K562 (cell line): ENCODE results near the gene CRAMP1. TPM values are rescaled to one million over a fixed set of nuclear protein-coding genes. Genes with fewer than 3 reads are reported as not detected.

Experiments
- ARID4B ChIP-seq: sonication (generic); formaldehyde crosslinking; IDR thresholded peaks from 2 replicates; pipeline ENCODE4 v1.8.0; 2022; ENCODE audit warnings: mild to moderate bottlenecking, missing genetic modification reagents
- ASH1L ChIP-seq: fragments of 450-650 bp; IDR thresholded peaks from 2 replicates; pipeline ENCODE4 v1.6.1; 2018; ENCODE audit warnings: borderline replicate concordance, mild to moderate bottlenecking, low read depth; ENCODE audit not compliant: partially characterized antibody
- CCAR2 ChIP-seq: fragments of 200-400 bp; formaldehyde crosslinking; IDR thresholded peaks from 2 replicates; pipeline ENCODE4 v1.6.1; 2017; ENCODE audit warnings: mild to moderate bottlenecking, low read depth, low read length
- ELF4 ChIP-seq: fragments of 450-650 bp; formaldehyde crosslinking; IDR thresholded peaks from 2 replicates; pipeline ENCODE4 v1.4.0; 2022; ENCODE audit warnings: missing genetic modification characterization
- EP400 ChIP-seq: fragments of 450-650 bp; IDR thresholded peaks from 2 replicates; pipeline ENCODE4 v1.6.1; 2017; ENCODE audit warnings: antibody characterized with exemption, mild to moderate bottlenecking, moderate library complexity
- HIVEP1 ChIP-seq: fragments of 250-450 bp; sonication (Bioruptor Pico); IDR thresholded peaks from 2 replicates; pipeline ENCODE4 v1.4.0; 2020; ENCODE audit warnings: mild to moderate bottlenecking
- MCM7 ChIP-seq, 2 experiments: fragments of 450-650 bp; IDR thresholded peaks; 2 replicates each; pipeline ENCODE4 v1.6.1; 2016 to 2018
- MNT ChIP-seq, 2 experiments: fragments of 450-650 bp; conservative IDR thresholded peaks; 2 replicates each; pipeline ENCODE4 v1.6.1; 2017; ENCODE audit warnings: mild to moderate bottlenecking in 2 of 2, moderate library complexity in 2 of 2
- MYC ChIP-seq, 2 experiments: fragments of 250-450 bp in 1 of 2; sonication (Bioruptor Pico) in 1 of 2; IDR thresholded peaks; 2 replicates each; pipeline versions ENCODE4 v1.5.1 to v1.6.1; 2012 to 2021; ENCODE audit warnings: low read depth in 2 of 2, borderline replicate concordance in 1 of 2, improper control_type of control experiment in 1 of 2, low read length in 1 of 2, mild to moderate bottlenecking in 1 of 2, moderate library complexity in 1 of 2
- NCOR1 ChIP-seq: fragments of 450-650 bp; IDR thresholded peaks from 2 replicates; pipeline ENCODE4 v1.6.1; 2016; ENCODE audit warnings: mild to moderate bottlenecking, moderate library complexity
- NFE2L1 ChIP-seq: fragments of 450-650 bp; IDR thresholded peaks from 2 replicates; pipeline ENCODE4 v1.6.1; 2016; ENCODE audit warnings: missing genetic modification characterization, low read depth, mild to moderate bottlenecking, missing compliant biosample characterization, moderate library complexity, borderline replicate concordance
- NRF1 ChIP-seq, 2 experiments: fragments of 450-650 bp; IDR thresholded peaks in 1 of 2; conservative IDR thresholded peaks in 1 of 2; 2 replicates each; pipeline ENCODE4 v1.6.1; 2014; ENCODE audit warnings: mild to moderate bottlenecking in 2 of 2
- RBBP5 ChIP-seq: fragments of 200-600 bp; sonication (generic); IDR thresholded peaks from 2 replicates; pipeline ENCODE4 v1.6.1; 2012; ENCODE audit warnings: borderline replicate concordance, mild to moderate bottlenecking, low read length, control low read depth, inconsistent platforms; ENCODE audit not compliant: insufficient read depth, poor library complexity, severe bottlenecking
- RBM17 ChIP-seq: fragments of 200-400 bp; formaldehyde crosslinking; IDR thresholded peaks from 2 replicates; pipeline ENCODE4 v1.6.1; 2017; ENCODE audit warnings: low read depth, mild to moderate bottlenecking, low read length, borderline replicate concordance
- TCFL5 ChIP-seq: fragments of 250-450 bp; sonication (Bioruptor Pico); conservative IDR thresholded peaks from 2 replicates; pipeline ENCODE4 v1.6.1; 2021; ENCODE audit warnings: mild to moderate bottlenecking, moderate library complexity, matching md5 sums
- ZBTB1 ChIP-seq: sonication (generic); formaldehyde crosslinking; IDR thresholded peaks from 2 replicates; pipeline ENCODE4 v1.8.1; 2023; ENCODE audit warnings: missing genetic modification reagents, low read depth, mild to moderate bottlenecking, borderline replicate concordance
- ZNF184 ChIP-seq: sonication (generic); formaldehyde crosslinking; IDR thresholded peaks from 2 replicates; pipeline ENCODE4 v1.5.0; 2020; ENCODE audit warnings: missing genetic modification reagents
- ZNF263 ChIP-seq: sonication (generic); formaldehyde crosslinking; IDR thresholded peaks from 2 replicates; pipeline ENCODE4 v1.8.0; 2022; ENCODE audit warnings: mild to moderate bottlenecking, missing genetic modification reagents, borderline replicate concordance
- ZNF398 ChIP-seq: fragments of 250-450 bp; sonication (Bioruptor Pico); IDR thresholded peaks from 2 replicates; pipeline ENCODE4 v1.8.0; 2021; ENCODE audit warnings: moderate library complexity, mild to moderate bottlenecking, inconsistent platforms
- ZNF717 ChIP-seq: fragments of 250-450 bp; sonication (Bioruptor Pico); IDR thresholded peaks from 2 replicates; pipeline ENCODE4 v1.5.0; 2021
- ZNF830 ChIP-seq: fragments of 250-450 bp; sonication (Bioruptor Pico); IDR thresholded peaks from 2 replicates; pipeline ENCODE4 v1.5.0; 2021; ENCODE audit warnings: mild to moderate bottlenecking
- polyA plus RNA-seq, 8 experiments: library from polyadenylated mRNA; depleted of rRNA in 4 of 8; stranded (reverse) in 5 of 8; unstranded in 3 of 8; fragments of >200 nt; fragmentation: Nextera tagmentation in 2 of 8; fragmentation: Illumina TruSeq in 1 of 8; extraction: Ambion mirVana in 2 of 8; extraction: Trizol in 1 of 8; gene quantifications; 2 replicates each; pipeline versions ENCODE4 v1.2.1 to v1.2.3, GENCODE V29; 2011 to 2014; ENCODE audit warnings: inconsistent platforms in 1 of 8, missing spikeins in 1 of 8
- total RNA-seq, 7 experiments: library from RNA; depleted of rRNA in 6 of 7; stranded (reverse); fragments of >200 nt in 6 of 7; fragmentation: Illumina TruSeq in 2 of 7; extraction: Trizol in 2 of 7; gene quantifications; 2 replicates each; pipeline versions ENCODE4 v1.2.1 to v1.2.3, GENCODE V29; 2011 to 2021; ENCODE audit warnings: low replicate concordance in 1 of 7

Gene CRAMP1
- total and polyA plus RNA-seq, 9 of the 15 experiments (the other 6 are each of a cell fraction or from before 2014, with no cell fraction given), result 0.52 to 20.8 (median 7.5) TPM

GRCh38 chr16:1707193-1707790 lies 95.1 kb downstream of the CRAMP1 start (continued):
- TF ChIP-seq MNT (conservative IDR thresholded peaks at IDR 0.05) (peak in 1 of 2 experiments; percentile 27; a peak in 1 of 4 replicates), CCAR2 (no peak), ELF4 (CRISPR knock-in tag) (no peak), RBBP5 (no peak), ARID4B (peak; percentile 5; the same call in 1 of the 2 replicates), MCM7 (IDR thresholded peaks at IDR 0.05) (no peak), ZNF263 (CRISPR knock-in tag) (peak; percentile 95), ASH1L (no peak), NCOR1 (no peak), MYC (IDR thresholded peaks at IDR 0.05; ENCODE audit: low read depth, low read length) (no peak), MYC (CRISPR knock-in tag; IDR thresholded peaks at IDR 0.05; ENCODE audit: borderline replicate concordance, low read depth) (no peak), ZNF184 (no peak), NRF1 (conservative IDR thresholded peaks at IDR 0.05 in 1 of 2, IDR thresholded peaks at IDR 0.05 in 1 of 2) (no peak), TCFL5 (CRISPR knock-in tag) (no peak), ZNF717 (CRISPR knock-in tag) (no peak), EP400 (no peak), NFE2L1 (tag) (no peak), HIVEP1 (CRISPR knock-in tag) (no peak), ZNF398 (CRISPR knock-in tag) (no peak), RBM17 (no peak), ZNF830 (CRISPR knock-in tag) (0 out of 2 replicates have a peak, but pooled peaks have one; percentile 36), ZBTB1 (CRISPR knock-in tag) (no peak)
